HepG2 (cell line): ENCODE results near the gene CSTPP1. TPM values are rescaled to one million over a fixed set of nuclear protein-coding genes. Genes with fewer than 3 reads are reported as not detected.

ENCODE experiments used
- ERF ChIP-seq: IDR thresholded peaks from 2 replicates; pipeline ENCODE4 v1.6.1; 2018; ENCODE audit warnings: missing biosample characterization, missing genetic modification reagents
- HNRNPL ChIP-seq: fragments of 200-400 bp; formaldehyde crosslinking; IDR thresholded peaks from 2 replicates; pipeline ENCODE4 v1.6.1; 2017; ENCODE audit warnings: mild to moderate bottlenecking, low read depth, low read length
- IKZF4 ChIP-seq: sonication (generic); formaldehyde crosslinking; IDR thresholded peaks from 2 replicates; pipeline ENCODE4 v1.5.1; 2020; ENCODE audit warnings: borderline replicate concordance, mild to moderate bottlenecking, low read depth, missing genetic modification reagents; ENCODE audit errors: not compliant biosample characterization
- KLF13 ChIP-seq: sonication (generic); formaldehyde crosslinking; IDR thresholded peaks from 2 replicates; pipeline ENCODE4 v1.4.0; 2020; ENCODE audit warnings: mild to moderate bottlenecking, missing genetic modification reagents
- KMT2A ChIP-seq: sonication (generic); formaldehyde crosslinking; IDR thresholded peaks from 2 replicates; pipeline ENCODE4 v1.4.0; 2020; ENCODE audit warnings: missing genetic modification reagents
- KMT2B ChIP-seq: IDR thresholded peaks from 2 replicates; pipeline ENCODE4 v1.6.1; 2016; ENCODE audit warnings: missing genetic modification reagents, missing compliant biosample characterization
- MIXL1 ChIP-seq: IDR thresholded peaks from 2 replicates; pipeline ENCODE4 v1.6.1; 2016
- MXD4 ChIP-seq: IDR thresholded peaks from 2 replicates; pipeline ENCODE4 v1.6.1; 2016; ENCODE audit warnings: mild to moderate bottlenecking, missing biosample characterization, missing genetic modification reagents
- NFYC ChIP-seq: IDR thresholded peaks from 2 replicates; pipeline ENCODE4 v1.6.1; 2016; ENCODE audit warnings: missing genetic modification reagents, missing compliant biosample characterization
- NKX3-1 ChIP-seq: sonication (generic); formaldehyde crosslinking; IDR thresholded peaks from 2 replicates; pipeline ENCODE4 v1.5.0; 2020; ENCODE audit warnings: missing genetic modification reagents
- POGZ ChIP-seq: sonication (generic); formaldehyde crosslinking; IDR thresholded peaks from 2 replicates; pipeline ENCODE4 v1.4.0; 2020; ENCODE audit warnings: mild to moderate bottlenecking, missing genetic modification reagents
- RBFOX2 ChIP-seq: fragments of 200-400 bp; formaldehyde crosslinking; IDR thresholded peaks from 2 replicates; pipeline ENCODE4 v1.6.1; 2017; ENCODE audit warnings: low read depth, mild to moderate bottlenecking, low read length
- RXRB ChIP-seq: IDR thresholded peaks from 2 replicates; pipeline ENCODE4 v1.6.1; 2016; ENCODE audit warnings: borderline replicate concordance, missing genetic modification reagents, missing compliant biosample characterization
- SIN3A ChIP-seq: IDR thresholded peaks from 2 replicates; pipeline ENCODE4 v1.6.1; 2011; ENCODE audit warnings: low read depth, mild to moderate bottlenecking, control low read depth, low read length, borderline replicate concordance
- SNAPC2 ChIP-seq: sonication (generic); formaldehyde crosslinking; IDR thresholded peaks from 2 replicates; pipeline ENCODE4 v1.8.1; 2022; ENCODE audit warnings: mild to moderate bottlenecking, missing genetic modification reagents
- SNRNP70 ChIP-seq: fragments of 200-400 bp; formaldehyde crosslinking; IDR thresholded peaks from 2 replicates; pipeline ENCODE4 v1.6.1; 2017; ENCODE audit warnings: mild to moderate bottlenecking, low read depth, low read length, moderate library complexity
- SP1 ChIP-seq, 2 experiments: fragments of 450-650 bp in 1 of 2; sonication (generic) in 1 of 2; formaldehyde crosslinking in 1 of 2; IDR thresholded peaks; 2 replicates each; pipeline versions ENCODE4 v1.4.0 to v1.6.1; 2016 to 2020; ENCODE audit warnings: missing genetic modification reagents in 1 of 2
- SRSF1 ChIP-seq: fragments of 200-400 bp; formaldehyde crosslinking; optimal IDR thresholded peaks from 2 replicates; pipeline ENCODE3; 2017; ENCODE audit warnings: mild to moderate bottlenecking, low read depth, low read length, moderate library complexity
- SRSF4 ChIP-seq: fragments of 200-400 bp; formaldehyde crosslinking; IDR thresholded peaks from one replicate; pipeline ENCODE4 v1.6.1; 2018; ENCODE audit warnings: mild to moderate bottlenecking, low read depth, low read length, moderate library complexity; ENCODE audit not compliant: poor library complexity, severe bottlenecking
- XRCC5 ChIP-seq: fragments of 200-400 bp; formaldehyde crosslinking; optimal IDR thresholded peaks from 2 replicates; pipeline ENCODE3; 2017; ENCODE audit warnings: mild to moderate bottlenecking, low read length
- ZNF276 ChIP-seq: sonication (generic); formaldehyde crosslinking; IDR thresholded peaks from 2 replicates; pipeline ENCODE4 v1.4.0; 2020; ENCODE audit warnings: mild to moderate bottlenecking, low read depth, missing genetic modification reagents
- ZNF329 ChIP-seq: sonication (generic); formaldehyde crosslinking; IDR thresholded peaks from 2 replicates; pipeline ENCODE4 v1.9.0; 2021; ENCODE audit warnings: low read depth, mild to moderate bottlenecking, missing genetic modification reagents
- ZNF451 ChIP-seq: sonication (generic); formaldehyde crosslinking; IDR thresholded peaks from 2 replicates; pipeline ENCODE4 v1.5.0; 2020; ENCODE audit warnings: mild to moderate bottlenecking, missing genetic modification reagents
- ZNF597 ChIP-seq: sonication (generic); formaldehyde crosslinking; IDR thresholded peaks from 2 replicates; pipeline ENCODE4 v1.5.0; 2020; ENCODE audit warnings: missing genetic modification reagents
- ZNF619 ChIP-seq: sonication (generic); formaldehyde crosslinking; IDR thresholded peaks from 2 replicates; pipeline ENCODE4 v1.4.0; 2020; ENCODE audit warnings: mild to moderate bottlenecking, missing genetic modification reagents
- polyA plus RNA-seq, 8 experiments: library from polyadenylated mRNA; depleted of rRNA in 3 of 8; stranded (reverse) in 7 of 8; unstranded in 1 of 8; fragments of >200 nt; fragmentation: Illumina TruSeq in 4 of 8; extraction: Trizol in 4 of 8; gene quantifications; 2 replicates each; pipeline versions ENCODE4 v1.2.1 to v1.2.3, GENCODE V29; 2011 to 2016; ENCODE audit warnings: low read depth in 4 of 8, missing spikeins in 1 of 8, mixed read lengths in 1 of 8; ENCODE audit not compliant: insufficient read depth in 1 of 8
- total RNA-seq, 5 experiments: library from RNA; depleted of rRNA; stranded (reverse); fragments of >200 nt; fragmentation: Illumina TruSeq; extraction: Trizol; gene quantifications; 2 replicates each; pipeline ENCODE4 v1.2.3, GENCODE V29; 2016; ENCODE audit warnings: low read depth in 1 of 5
- TF ChIP-seq, protein P1 (sequence below): sonication (generic); formaldehyde crosslinking; conservative IDR thresholded peaks from 2 replicates; pipeline ENCODE4 v1.8.0; 2022; ENCODE audit warnings: missing genetic modification reagents

CSTPP1 gene
- total and polyA plus RNA-seq, 2 of the 13 experiments (the other 11 are each of a cell fraction or from before 2014, with no cell fraction given), result 12.3 to 14.6 TPM

DNA sequence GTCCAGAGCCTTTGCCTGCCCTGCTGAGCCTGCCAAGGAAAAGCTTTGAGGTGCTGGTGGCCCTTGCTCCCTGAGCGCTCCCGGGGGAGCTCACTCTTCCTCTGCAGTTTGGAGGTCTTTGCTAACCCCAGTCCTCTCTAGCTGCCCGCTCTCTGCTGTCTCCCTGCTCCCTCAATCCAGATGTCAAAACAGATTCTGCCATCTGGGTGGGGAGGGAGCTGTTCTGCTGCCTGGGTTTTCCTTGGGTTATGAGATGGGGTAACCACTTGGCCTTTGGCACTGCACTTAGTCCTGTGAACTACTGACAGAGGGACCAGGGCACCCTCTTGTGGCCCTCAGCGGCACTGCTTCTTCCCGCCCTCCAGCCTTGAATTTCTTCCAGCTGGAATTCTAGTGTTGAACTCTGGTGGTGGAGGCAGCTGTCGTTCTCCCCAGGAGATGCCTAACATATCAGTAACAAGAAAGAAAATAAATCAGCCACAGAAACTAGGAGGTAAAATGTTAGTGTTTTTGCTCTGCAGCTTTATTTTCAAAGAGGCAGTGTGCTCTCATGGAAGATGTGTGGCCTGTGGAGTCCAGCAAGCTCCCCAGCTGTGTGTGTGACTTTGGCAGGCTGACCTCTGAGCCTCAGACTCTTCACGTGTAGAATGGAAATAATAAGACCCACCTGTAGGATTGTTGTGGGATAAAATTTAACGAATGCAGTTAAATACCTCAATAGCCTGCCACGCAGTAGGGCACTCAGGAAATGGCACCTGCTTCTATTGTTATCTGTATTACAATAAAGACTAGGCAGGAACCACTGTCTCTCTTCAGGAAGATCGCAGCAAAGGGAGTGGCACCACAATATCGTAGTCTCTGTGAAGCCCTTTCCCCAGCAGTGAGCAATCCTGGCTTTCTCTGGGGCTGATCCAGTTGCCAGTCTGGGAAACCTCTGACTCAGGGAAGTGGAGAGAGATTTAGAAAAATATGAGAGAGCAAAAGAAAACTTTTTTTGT lies 216.7 kb downstream of the CSTPP1 start (continued):
- no peak for TF ChIP-seq RBFOX2
- no peak for TF ChIP-seq SRSF1
- no peak for TF ChIP-seq SNRNP70
- no peak for TF ChIP-seq ZNF276 (CRISPR knock-in tag)
- TF ChIP-seq SNAPC2, result no peak
- no peak for TF ChIP-seq ZNF451 (CRISPR knock-in tag)
- TF ChIP-seq HNRNPL, result no peak
- no peak for TF ChIP-seq POGZ (CRISPR knock-in tag)
- peak; percentile 25; the same call in 1 of the 2 replicates for TF ChIP-seq RXRB (CRISPR knock-in tag)
- 0 out of 2 replicates have a peak, but pooled peaks have one; percentile 26 for TF ChIP-seq KMT2A (CRISPR knock-in tag)
- TF ChIP-seq, protein P1, sequence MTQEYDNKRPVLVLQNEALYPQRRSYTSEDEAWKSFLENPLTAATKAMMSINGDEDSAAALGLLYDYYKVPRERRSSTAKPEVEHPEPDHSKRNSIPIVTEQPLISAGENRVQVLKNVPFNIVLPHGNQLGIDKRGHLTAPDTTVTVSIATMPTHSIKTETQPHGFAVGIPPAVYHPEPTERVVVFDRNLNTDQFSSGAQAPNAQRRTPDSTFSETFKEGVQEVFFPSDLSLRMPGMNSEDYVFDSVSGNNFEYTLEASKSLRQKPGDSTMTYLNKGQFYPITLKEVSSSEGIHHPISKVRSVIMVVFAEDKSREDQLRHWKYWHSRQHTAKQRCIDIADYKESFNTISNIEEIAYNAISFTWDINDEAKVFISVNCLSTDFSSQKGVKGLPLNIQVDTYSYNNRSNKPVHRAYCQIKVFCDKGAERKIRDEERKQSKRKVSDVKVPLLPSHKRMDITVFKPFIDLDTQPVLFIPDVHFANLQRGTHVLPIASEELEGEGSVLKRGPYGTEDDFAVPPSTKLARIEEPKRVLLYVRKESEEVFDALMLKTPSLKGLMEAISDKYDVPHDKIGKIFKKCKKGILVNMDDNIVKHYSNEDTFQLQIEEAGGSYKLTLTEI, result no peak
- no peak for TF ChIP-seq MXD4 (CRISPR knock-in tag)
- TF ChIP-seq ZNF619 (CRISPR knock-in tag), result no peak
- TF ChIP-seq NKX3-1, result no peak
- no peak for TF ChIP-seq ZNF597 (CRISPR knock-in tag)
- no peak for TF ChIP-seq IKZF4 (CRISPR knock-in tag)
- no peak for TF ChIP-seq SRSF4
- TF ChIP-seq KMT2B (CRISPR knock-in tag), result peak; percentile 43; the same call in 1 of the 2 replicates
- TF ChIP-seq MIXL1, result 0 out of 2 replicates have a peak, but pooled peaks have one; percentile 28
- TF ChIP-seq SIN3A, result no peak
- TF ChIP-seq KLF13 (CRISPR knock-in tag), result no peak
- no peak for TF ChIP-seq ZNF329 (CRISPR knock-in tag)
- no peak for TF ChIP-seq SP1 (IDR thresholded peaks at IDR 0.05)
- TF ChIP-seq SP1 (CRISPR knock-in tag; IDR thresholded peaks at IDR 0.05), result no peak
- TF ChIP-seq NFYC (CRISPR knock-in tag), result no peak
- peak; percentile 59 for TF ChIP-seq XRCC5
- TF ChIP-seq ERF (CRISPR knock-in tag), result peak; percentile 26; the same call in 1 of the 2 replicates
